Tibial artery (tissue), 4 donors: ENCODE results near the gene SYNGR1.

ENCODE experiments used
- DNase-seq, 2 donors: peaks; one replicate each; pipeline ENCODE4 v3.0.0-alpha.2; 2019
- H3K27ac ChIP-seq, 2 donors: fragments of 200-600 bp; sonication (generic) in 1 of 2; 1 replicate in 1 of 2; 2 replicates in 1 of 2; pipeline ENCODE4 v1.5.1; 2018 to 2019; ENCODE audit warnings: mild to moderate bottlenecking in 1 of 2
- H3K27me3 ChIP-seq, 2 donors: fragments of 200-600 bp; sonication (generic) in 1 of 2; one replicate each; pipeline versions ENCODE4 v1.5.1 to v1.6.0; 2016 to 2019
- H3K36me3 ChIP-seq, 3 donors: fragments of 200-600 bp; sonication (generic) in 2 of 3; one replicate each; pipeline ENCODE4 v1.5.1; 2016 to 2019; ENCODE audit warnings: mild to moderate bottlenecking in 2 of 3
- H3K4me1 ChIP-seq, 4 donors: fragments of 200-600 bp; sonication (generic) in 2 of 4; 1 replicate in 3 of 4; 2 replicates in 1 of 4; pipeline ENCODE4 v1.5.1; 2016 to 2019
- H3K4me3 ChIP-seq, 2 donors: fragments of 200-600 bp; sonication (generic) in 1 of 2; 1 replicate in 1 of 2; 2 replicates in 1 of 2; pipeline ENCODE4 v1.5.1; 2018 to 2019; ENCODE audit warnings: mild to moderate bottlenecking in 2 of 2
- H3K9me3 ChIP-seq, 3 donors: fragments of 200-600 bp; sonication (generic) in 1 of 3; one replicate each; pipeline ENCODE4 v1.5.1; 2016 to 2019
- intact Hi-C: fragments of 100-400 bp; cut with DNase I; formaldehyde crosslinking; loops from one replicate; pipeline ENCODE4 v1.15.0; 2023; ENCODE audit warnings: low total_unique reads
- TF ChIP-seq, protein P1 (sequence below), 2 experiments: fragments of 200-600 bp in 1 of 2; fragments of 450-650 bp in 1 of 2; IDR thresholded peaks; one replicate each; pipeline ENCODE4 v1.5.1; 2017 to 2019; ENCODE audit warnings: antibody characterized with exemption in 2 of 2, mild to moderate bottlenecking in 1 of 2, moderate library complexity in 1 of 2

Gene SYNGR1, protein sequence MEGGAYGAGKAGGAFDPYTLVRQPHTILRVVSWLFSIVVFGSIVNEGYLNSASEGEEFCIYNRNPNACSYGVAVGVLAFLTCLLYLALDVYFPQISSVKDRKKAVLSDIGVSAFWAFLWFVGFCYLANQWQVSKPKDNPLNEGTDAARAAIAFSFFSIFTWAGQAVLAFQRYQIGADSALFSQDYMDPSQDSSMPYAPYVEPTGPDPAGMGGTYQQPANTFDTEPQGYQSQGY

DNA sequence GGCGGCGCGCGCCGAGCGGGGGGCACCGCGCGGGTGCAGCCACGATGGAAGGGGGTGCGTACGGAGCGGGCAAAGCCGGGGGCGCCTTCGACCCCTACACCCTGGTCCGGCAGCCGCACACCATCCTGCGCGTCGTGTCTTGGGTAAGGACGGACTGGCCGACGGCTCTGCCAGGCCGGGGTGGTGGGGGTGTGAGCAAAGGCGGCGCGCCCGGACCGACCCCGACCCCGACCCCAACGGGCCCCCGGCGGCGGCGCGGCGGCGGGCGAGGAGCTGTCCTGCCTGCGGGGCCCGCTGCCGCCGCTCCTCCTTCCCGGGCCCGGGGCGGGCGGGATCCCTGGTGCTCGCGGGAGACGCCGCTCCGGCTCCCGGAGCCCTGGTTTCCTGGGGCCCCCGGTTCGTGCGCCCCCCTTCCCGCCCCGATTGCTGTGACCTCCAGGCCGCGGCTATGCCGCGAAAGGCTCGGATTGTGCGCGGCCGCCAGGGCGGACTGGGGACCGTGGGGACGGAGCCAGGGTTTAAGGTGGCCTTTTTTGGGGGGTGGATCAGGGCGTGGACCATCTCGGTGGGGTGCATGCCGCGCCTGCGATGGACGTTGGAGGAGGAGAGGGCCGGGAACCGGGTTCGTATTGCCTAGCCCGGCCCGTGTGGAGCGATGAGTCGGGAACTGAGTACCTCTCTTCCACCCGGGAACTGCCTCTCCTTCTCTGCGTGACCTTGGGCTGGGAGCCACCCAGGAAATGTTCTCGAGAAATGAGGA, at the start of gene SYNGR1:
SYNGR1 (plus strand) TSS at position 25 of the 760 bp plus-strand sequence; CDS start at position 45, 20 bp downstream.
- Histone ChIP-seq H3K36me3 (no peaks in the 10 kb centered on the region), H3K27ac (no peak within 1 kb of the TSS), H3K9me3 (no peaks in the 10 kb centered on the region), H3K4me1 (peaks cover 0 to 28% (median 11%) of the 10 kb centered on the region in 4 donors), H3K27me3 (peaks cover 0 to 32% of the 10 kb centered on the region in 2 donors), H3K4me3 (peak within 1 kb of the TSS; percentile 49 to 56)
- intact Hi-C loops = no loop called here
- DNase-seq = no peak
- TF ChIP-seq, protein P1, sequence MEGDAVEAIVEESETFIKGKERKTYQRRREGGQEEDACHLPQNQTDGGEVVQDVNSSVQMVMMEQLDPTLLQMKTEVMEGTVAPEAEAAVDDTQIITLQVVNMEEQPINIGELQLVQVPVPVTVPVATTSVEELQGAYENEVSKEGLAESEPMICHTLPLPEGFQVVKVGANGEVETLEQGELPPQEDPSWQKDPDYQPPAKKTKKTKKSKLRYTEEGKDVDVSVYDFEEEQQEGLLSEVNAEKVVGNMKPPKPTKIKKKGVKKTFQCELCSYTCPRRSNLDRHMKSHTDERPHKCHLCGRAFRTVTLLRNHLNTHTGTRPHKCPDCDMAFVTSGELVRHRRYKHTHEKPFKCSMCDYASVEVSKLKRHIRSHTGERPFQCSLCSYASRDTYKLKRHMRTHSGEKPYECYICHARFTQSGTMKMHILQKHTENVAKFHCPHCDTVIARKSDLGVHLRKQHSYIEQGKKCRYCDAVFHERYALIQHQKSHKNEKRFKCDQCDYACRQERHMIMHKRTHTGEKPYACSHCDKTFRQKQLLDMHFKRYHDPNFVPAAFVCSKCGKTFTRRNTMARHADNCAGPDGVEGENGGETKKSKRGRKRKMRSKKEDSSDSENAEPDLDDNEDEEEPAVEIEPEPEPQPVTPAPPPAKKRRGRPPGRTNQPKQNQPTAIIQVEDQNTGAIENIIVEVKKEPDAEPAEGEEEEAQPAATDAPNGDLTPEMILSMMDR (IDR thresholded peaks at IDR 0.05) = no peak

DNA sequence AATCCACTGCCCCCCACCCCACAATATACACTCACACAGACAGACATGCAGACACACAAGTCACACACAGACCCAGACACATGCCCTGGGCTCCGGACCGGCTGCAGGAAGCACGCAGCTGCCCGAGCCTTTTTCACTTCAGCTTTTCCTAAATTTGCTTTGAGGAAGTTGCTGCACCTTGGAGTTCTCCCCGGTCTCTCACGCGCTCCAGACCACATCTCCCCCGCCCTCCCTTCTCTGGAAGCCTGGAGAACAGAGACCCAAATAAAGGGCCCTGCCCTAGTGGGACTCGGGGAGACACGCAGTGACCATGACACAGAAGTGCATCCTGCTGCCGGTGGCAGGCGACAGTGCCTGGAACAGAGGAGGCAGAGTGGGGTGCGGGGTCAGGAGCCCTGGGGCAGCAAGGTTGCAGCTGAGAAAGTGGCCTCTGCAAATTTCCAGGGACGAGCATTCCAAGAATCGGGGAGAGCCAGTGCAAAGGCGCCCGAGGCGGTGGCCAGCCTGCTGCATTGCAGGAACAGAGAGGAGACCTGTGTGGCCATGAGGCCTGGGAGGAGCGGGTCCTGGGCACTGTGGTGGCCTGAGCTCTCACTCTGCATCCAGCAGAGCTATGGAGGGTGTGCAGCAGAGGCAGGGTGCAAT, 49.5 kb upstream of the SYNGR1 start:
- H3K27ac ChIP-seq = peak overlapping the region; percentile 34 to 62
- intact Hi-C loops = no loop called here
- peaks cover 4 to 45% (median 36%) of the 10 kb centered on the region in 4 donors for H3K4me1 ChIP-seq
- no peaks in the 10 kb centered on the region for H3K27me3 ChIP-seq
- no peaks in the 10 kb centered on the region for H3K9me3 ChIP-seq
- peak overlapping the region; percentile 36 to 37 for H3K4me3 ChIP-seq
- DNase-seq = peak; percentile 72 to 84
- TF ChIP-seq, protein P1 (IDR thresholded peaks at IDR 0.05) = no peak
- H3K36me3 ChIP-seq = no peaks in the 10 kb centered on the region

DNA sequence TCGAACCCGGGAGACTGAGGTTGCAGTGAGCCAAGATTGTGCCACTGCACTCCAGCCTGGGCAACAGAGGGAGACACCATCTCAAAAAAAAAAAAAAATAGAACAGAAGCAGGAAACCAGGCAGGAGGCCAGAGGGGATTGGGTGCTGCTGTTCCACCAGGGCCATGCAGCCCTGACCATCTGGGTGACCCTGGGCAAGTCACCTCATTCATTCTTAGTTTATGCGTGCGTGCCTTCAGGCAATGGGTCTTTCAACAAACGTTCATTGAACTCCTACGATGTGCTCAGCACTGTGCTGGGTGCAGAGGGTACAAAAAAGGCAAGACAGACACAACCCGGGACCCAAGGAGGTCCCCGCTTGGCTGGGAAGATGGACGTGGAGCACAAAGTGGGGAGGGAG, 48.7 kb upstream of the SYNGR1 start:
- H3K27ac ChIP-seq = peak overlapping the region; percentile 34 to 62
- H3K36me3 ChIP-seq = no peaks in the 10 kb centered on the region
- no peaks in the 10 kb centered on the region for H3K27me3 ChIP-seq
- H3K4me3 ChIP-seq = no peak overlapping the region
- no peaks in the 10 kb centered on the region for H3K9me3 ChIP-seq
- TF ChIP-seq, protein P1 (IDR thresholded peaks at IDR 0.05) = no peak
- peaks cover 4 to 45% (median 36%) of the 10 kb centered on the region in 4 donors for H3K4me1 ChIP-seq
- intact Hi-C loops = no loop called here
- no peak for DNase-seq

DNA sequence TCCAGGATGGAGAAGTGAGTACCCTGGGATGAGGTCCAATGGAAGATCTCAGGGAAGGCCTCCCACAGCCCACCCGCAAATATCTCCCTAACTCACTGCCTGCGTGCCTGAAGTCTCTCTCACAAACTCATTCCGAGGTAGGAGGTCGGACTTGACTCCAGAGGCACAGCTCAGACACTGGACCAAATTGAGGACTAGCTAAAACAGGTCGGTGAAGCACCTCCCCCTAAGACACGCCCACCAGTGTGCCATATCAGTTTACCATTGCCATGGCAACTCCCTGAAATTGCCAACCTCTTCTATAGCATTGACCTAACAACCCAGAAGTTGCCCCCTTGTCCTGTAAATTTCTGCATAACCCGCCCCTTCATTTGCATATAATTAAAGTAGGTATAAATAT, 47.9 kb upstream of the SYNGR1 start:
- Histone ChIP-seq H3K27ac (no peak overlapping the region), H3K4me3 (no peak overlapping the region), H3K27me3 (no peaks in the 10 kb centered on the region), H3K36me3 (no peaks in the 10 kb centered on the region), H3K9me3 (no peaks in the 10 kb centered on the region), H3K4me1 (peaks cover 4 to 40% (median 32%) of the 10 kb centered on the region in 4 donors)
- intact Hi-C loops = no loop called here
- DNase-seq = no peak
- TF ChIP-seq, protein P1 (IDR thresholded peaks at IDR 0.05) = no peak

DNA sequence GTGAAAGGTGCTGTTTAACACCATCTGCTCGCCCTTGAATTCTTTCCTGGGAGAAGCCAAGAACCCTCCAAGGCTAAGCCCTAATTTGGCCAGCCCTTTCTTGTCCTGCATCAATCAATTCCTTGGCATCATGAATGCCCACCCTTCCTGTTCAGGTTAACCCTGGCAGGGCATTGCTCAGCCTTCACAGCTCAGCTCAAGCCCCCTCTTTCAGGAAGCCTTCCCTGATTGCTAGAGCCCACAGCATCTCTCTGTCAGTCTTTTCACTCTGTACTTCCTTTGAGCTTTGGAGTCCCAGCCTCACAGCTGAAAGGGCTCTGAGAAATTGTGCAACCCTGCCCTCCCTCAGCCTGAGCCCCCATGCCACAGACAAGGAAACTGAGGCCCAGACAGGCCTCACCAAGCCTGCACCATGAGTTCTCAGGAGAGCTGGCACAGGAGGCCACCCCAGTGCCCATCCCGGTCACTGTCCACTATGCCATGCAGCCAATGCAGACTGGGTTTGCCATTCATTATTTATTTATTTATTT, 47.3 kb upstream of the SYNGR1 start:
- no peak overlapping the region for H3K4me3 ChIP-seq
- H3K9me3 ChIP-seq = no peaks in the 10 kb centered on the region
- peaks cover under 1 to 34% (median 26%) of the 10 kb centered on the region in 4 donors for H3K4me1 ChIP-seq
- H3K36me3 ChIP-seq = no peaks in the 10 kb centered on the region
- no peaks in the 10 kb centered on the region for H3K27me3 ChIP-seq
- no peak overlapping the region for H3K27ac ChIP-seq
- intact Hi-C loops = no loop called here
- no peak for DNase-seq
- TF ChIP-seq, protein P1 (IDR thresholded peaks at IDR 0.05) = no peak
